Stimulated activated CD4-positive, alpha-beta T cell treated with anti-CD3 and anti-CD28 coated beads, Interleukin-12 subunit alpha, Interleukin-12 subunit beta, amount 100 ng/mL, for 4 hours (primary cell): Measurements from ENCODE around the gene NPAS2.

Source experiments
- DNase-seq: peaks from one replicate; pipeline ENCODE4 v3.0.0-alpha.2; 2020

NPAS2 gene

GRCh38 chr2:100819370-100820272, at the start of gene NPAS2:
NPAS2 (plus strand) TSS chr2:100820139; CDS start chr2:100904755, 84,616 bp downstream.
- peak; percentile 21 for DNase-seq

GRCh38 chr2:100771125-100771524, 48.8 kb upstream of the NPAS2 start:
- no peak for DNase-seq

GRCh38 chr2:100773538-100773937, 46.4 kb upstream of the NPAS2 start:
- no peak for DNase-seq

GRCh38 chr2:100776445-100776844, 43.5 kb upstream of the NPAS2 start:
- DNase-seq = no peak

GRCh38 chr2:100778637-100779450, 41.1 kb upstream of the NPAS2 start:
- DNase-seq = no peak

- no peak for DNase-seq
Observed at GRCh38 chr2:100779908-100780202, 40.1 kb upstream of the NPAS2 start.

- no peak for DNase-seq
Observed at GRCh38 chr2:100780203-100781008, 39.5 kb upstream of the NPAS2 start.

GRCh38 chr2:100781009-100781325, 39.0 kb upstream of the NPAS2 start:
- DNase-seq = no peak

GRCh38 chr2:100781523-100782379, 38.2 kb upstream of the NPAS2 start:
- DNase-seq = no peak

- DNase-seq = no peak
Observed at GRCh38 chr2:100782380-100782878, 37.5 kb upstream of the NPAS2 start.

GRCh38 chr2:100783987-100784386, 36.0 kb upstream of the NPAS2 start:
- no peak for DNase-seq

GRCh38 chr2:100784681-100785080, 35.3 kb upstream of the NPAS2 start:
- no peak for DNase-seq

GRCh38 chr2:100785626-100786296, 34.2 kb upstream of the NPAS2 start:
- DNase-seq = no peak

GRCh38 chr2:100786297-100786658, 33.7 kb upstream of the NPAS2 start:
- DNase-seq = no peak

GRCh38 chr2:100786985-100787384, 33.0 kb upstream of the NPAS2 start:
- DNase-seq = no peak

- no peak for DNase-seq
Observed at GRCh38 chr2:100789361-100789760, 30.6 kb upstream of the NPAS2 start.

- DNase-seq = no peak
Observed at GRCh38 chr2:100791294-100791935, 28.5 kb upstream of the NPAS2 start.

GRCh38 chr2:100791936-100792308, 28.0 kb upstream of the NPAS2 start:
- DNase-seq = no peak

GRCh38 chr2:100793220-100793619, 26.7 kb upstream of the NPAS2 start:
- DNase-seq = no peak

- no peak for DNase-seq
Observed at GRCh38 chr2:100793982-100794381, 26.0 kb upstream of the NPAS2 start.

- DNase-seq = no peak
Observed at GRCh38 chr2:100796499-100797100, 23.3 kb upstream of the NPAS2 start.
